Heart right ventricle (tissue), 16 donors: Measurements from ENCODE around the gene PPIG. TPM values are rescaled to one million over a fixed set of nuclear protein-coding genes. Genes with fewer than 3 reads are reported as not detected.
A peak's percentile ranks its signal among the peaks of the same experiment; 100 is the strongest.
"Not testable (repeated sequence)": the region's sequence is repeated elsewhere in the genome, so short reads cannot be mapped to it uniquely, and the experiment has no call there.

Source experiments
- ATAC-seq, 8 donors: fragments of 200-7000 bp; cut with Tn5 transposase; one replicate each; pipeline ENCODE4 v1.9.1; 2020; ENCODE audit warnings: mild to moderate bottlenecking in 8 of 8, moderate library complexity in 8 of 8, moderate number of reproducible peaks in 1 of 8
- DNase-seq, 2 donors: peaks; one replicate each; pipeline ENCODE4 v3.0.0-alpha.2; 2020
- H3K27ac ChIP-seq, 10 donors: fragments of 200-600 bp; sonication (generic) in 2 of 10; one replicate each; pipeline versions ENCODE4 v1.5.0 to v1.8.0; 2020 to 2022; ENCODE audit warnings: mild to moderate bottlenecking in 3 of 10
- H3K27me3 ChIP-seq, 7 donors: fragments of 200-600 bp; one replicate each; pipeline ENCODE4 v1.8.0; 2021 to 2022; ENCODE audit warnings: mild to moderate bottlenecking in 2 of 7
- H3K36me3 ChIP-seq, 9 donors: fragments of 200-600 bp; sonication (generic) in 1 of 9; one replicate each; pipeline versions ENCODE4 v1.5.0 to v1.8.0; 2020 to 2022; ENCODE audit warnings: mild to moderate bottlenecking in 2 of 9
- H3K4me1 ChIP-seq, 9 donors: fragments of 200-600 bp; sonication (generic) in 1 of 9; one replicate each; pipeline versions ENCODE4 v1.5.0 to v1.8.0; 2020 to 2022; ENCODE audit warnings: mild to moderate bottlenecking in 4 of 9
- H3K4me3 ChIP-seq, 10 donors: fragments of 200-600 bp; sonication (generic) in 2 of 10; one replicate each; pipeline versions ENCODE4 v1.5.0 to v1.8.0; 2020 to 2022; ENCODE audit warnings: mild to moderate bottlenecking in 7 of 10, moderate library complexity in 2 of 10
- H3K9me3 ChIP-seq, 11 donors: fragments of 200-600 bp in 10 of 11; sonication (generic) in 2 of 11; one replicate each; pipeline versions ENCODE4 v1.5.0 to v1.8.0; 2013 to 2022; ENCODE audit warnings: mild to moderate bottlenecking in 2 of 11, control low read depth in 1 of 11, moderate library complexity in 1 of 11
- WGBS, 2 donors: extraction: QIAGEN DNeasy Blood & Tissue Kit; methylation state at CpG; one replicate each; pipeline ENCODE4 v1.1.7; 2013; ENCODE audit warnings: inconsistent platforms in 1 of 2; 5-methylcytosine and 5-hydroxymethylcytosine counted together
- intact Hi-C, 10 donors: fragments of 100-400 bp; cut with DNase I; formaldehyde crosslinking; loops; one replicate each; pipeline versions ENCODE4 v1.11.1 to v1.14.2; 2022
- long read RNA-seq, 3 donors: library from polyadenylated mRNA; unstranded; transcript quantifications; one replicate each; pipeline ENCODE4 v2.0.0, GENCODE V29; 2020 to 2021
- polyA plus RNA-seq, 2 donors: library from polyadenylated mRNA; stranded (reverse); fragments of 200-250 nt; gene quantifications; one replicate each; pipeline ENCODE4 v1.2.3, GENCODE V29; 2013
- total RNA-seq, 10 donors: library from RNA; stranded (reverse); fragmentation: NEBNext Ultra II Directional in 3 of 10; extraction: Animal tissue kit (Norgen Biotek cat#: 25700) in 3 of 10; gene quantifications; one replicate each; pipeline versions ENCODE4 v1.2.1 to v1.2.4, GENCODE V29; 2021 to 2023
- TF ChIP-seq, protein P1 (sequence below), 9 donors: fragments of 200-600 bp; sonication (generic) in 2 of 9; IDR thresholded peaks; one replicate each; pipeline versions ENCODE4 v1.5.0 to v1.8.0; 2021 to 2022; ENCODE audit warnings: antibody characterized with exemption in 9 of 9, mild to moderate bottlenecking in 5 of 9, moderate library complexity in 1 of 9
- donor health status: Arrhythmogenic right ventricular cardiomyopathy.
- donor health status: ischemic (EF 13 %, LVEDD 7.1; RV severe dilation, severe dysfunction).
- donor health status: healthy with polysubstance abuse.
- donor health status: DM: no; HTN: yes; CAD: no.
- donor health status: DM: no; HTN: no; CAD: no.
- donor health status: ischemic (EF 25% LVEDD 6.9; RV normal size, moderate dysfunction).
- donor health status: ischemic (EF 25% LVEDD 5.7; RV mildly dilated, moderate dysfunction).
- donor health status: healthy.
- donor health status: DM: yes; HTN: yes; CAD: no.
- donor health status: Ischemic cardiomyopathy.
- donor health status: ischemic (EF 35%, LVEDD 5.7; RV mildly dilated, moderate dysfunction).
- donor health status: nonischemic (EF 11% LVEDD 7.7; RV severe dilation, severe dysfunction).
- donor health status: DM: yes; HTN: yes; CAD: no.
- donor health status: PGD.
- donor health status: ischemic (EF 29% LVEDD 5.4; RV normal size, mild dysfunction).
- donor health status: nonischemic (EF 23%, LVEDD 6.1; RV moderate dilation, normal function).

The PPIG gene
- total RNA-seq (10 to 100 TPM; 34.8 to 50.1 (median 40.9) TPM), polyA plus RNA-seq (10 to 100 TPM; 15.6 to 94.5 TPM)
- long read RNA-seq, donor 1, full-length matches to known transcripts, result 14 of 39 reads
- long read RNA-seq, donor 1, partial matches to known transcripts, result 20 of 39 reads
- long read RNA-seq, donor 1, other reads (novel, unspliced or antisense), result 5 of 39 reads
- long read RNA-seq, donor 2, transcript PPIG-203 (10 exons, 1,062 nt), result major isoform, 6 of 45 reads
- long read RNA-seq, donor 2, transcript PPIG-207 (14 exons, 2,498 nt), result minor isoform, 5 of 45 reads
- long read RNA-seq, donor 2, partial matches to known transcripts, result 29 of 45 reads
- long read RNA-seq, donor 2, other reads (novel, unspliced or antisense), result 4 of 45 reads
- long read RNA-seq, donor 3, full-length matches to known transcripts, result 7 of 30 reads
- long read RNA-seq, donor 3, partial matches to known transcripts, result 7 of 30 reads
- long read RNA-seq, donor 3, other reads (novel, unspliced or antisense), result 16 of 30 reads

DNA sequence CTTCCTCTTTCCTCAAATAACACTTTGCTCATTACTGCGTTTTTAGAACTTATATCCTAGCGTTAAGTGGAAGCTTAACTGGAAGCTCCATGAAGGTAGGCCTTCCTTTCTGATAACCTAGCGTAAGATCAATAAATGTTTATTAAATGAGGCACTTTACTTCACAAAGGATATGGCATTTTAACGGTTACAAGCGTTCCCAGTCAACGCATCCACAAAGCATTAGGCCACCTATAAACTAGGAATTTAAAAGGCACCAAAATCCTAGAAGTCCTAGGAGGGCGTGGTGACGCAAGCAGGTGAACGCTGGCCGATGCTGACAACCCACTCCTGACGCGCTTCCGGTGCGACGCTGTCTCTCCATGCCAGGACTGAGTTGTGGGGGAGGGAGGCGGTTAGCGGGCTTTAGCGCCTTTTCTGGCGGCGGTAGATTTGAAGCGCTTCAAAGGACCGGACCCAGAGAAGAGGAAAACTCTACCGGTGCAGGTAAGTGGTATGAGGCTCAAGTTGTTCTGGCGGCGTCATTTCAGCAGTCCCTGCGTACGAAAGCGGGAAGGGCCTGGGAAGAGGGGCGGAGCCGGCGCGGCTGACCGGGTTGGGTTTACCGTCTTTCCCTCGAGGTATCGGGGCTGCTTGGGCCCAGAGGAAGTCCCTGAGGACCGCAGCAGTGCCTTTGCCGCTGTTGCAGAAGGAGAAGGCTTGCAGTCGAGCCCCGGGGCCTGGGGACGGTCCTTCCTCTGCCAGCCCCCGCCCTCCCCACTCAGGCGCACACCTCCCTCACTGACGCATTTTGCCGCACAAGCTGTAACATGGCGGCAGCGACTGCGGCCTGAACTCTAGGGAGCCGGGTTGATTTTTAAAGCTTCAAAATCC, at the start of gene PPIG:
TSS of gene PPIG (plus strand) at position 347 of the 873 bp plus-strand sequence. CDS start 19,691 bp downstream, outside the sequence.
- ATAC-seq, result peak; percentile 96 to 99 (median 98)
- Histone ChIP-seq H3K4me3 (peak within 1 kb of the TSS; percentile 53 to 95 (median 84)), H3K4me1 (peaks cover 5 to 43% (median 25%) of the 10 kb centered on the region in 9 donors), H3K27ac (peak within 1 kb of the TSS; percentile 94 to 99 (median 98)), H3K9me3 (peaks cover 0 to 12% (median 0%) of the 10 kb centered on the region in 11 donors), H3K27me3 (no peaks in the 10 kb centered on the region), H3K36me3 (no peaks in the 10 kb centered on the region)
- intact Hi-C loops, result loop anchor here in 2 of 10 donors (5.0 to 10.0 kb wide), 2 partner anchors 111 to 213 kb away; partner anchors contain the start of genes CFAP210 (in 1 of the 2), PHOSPHO2 (in 1 of the 2) and SSB (in 1 of the 2)
- DNase-seq, result peak; percentile 88 to 91
- TF ChIP-seq, protein P1, sequence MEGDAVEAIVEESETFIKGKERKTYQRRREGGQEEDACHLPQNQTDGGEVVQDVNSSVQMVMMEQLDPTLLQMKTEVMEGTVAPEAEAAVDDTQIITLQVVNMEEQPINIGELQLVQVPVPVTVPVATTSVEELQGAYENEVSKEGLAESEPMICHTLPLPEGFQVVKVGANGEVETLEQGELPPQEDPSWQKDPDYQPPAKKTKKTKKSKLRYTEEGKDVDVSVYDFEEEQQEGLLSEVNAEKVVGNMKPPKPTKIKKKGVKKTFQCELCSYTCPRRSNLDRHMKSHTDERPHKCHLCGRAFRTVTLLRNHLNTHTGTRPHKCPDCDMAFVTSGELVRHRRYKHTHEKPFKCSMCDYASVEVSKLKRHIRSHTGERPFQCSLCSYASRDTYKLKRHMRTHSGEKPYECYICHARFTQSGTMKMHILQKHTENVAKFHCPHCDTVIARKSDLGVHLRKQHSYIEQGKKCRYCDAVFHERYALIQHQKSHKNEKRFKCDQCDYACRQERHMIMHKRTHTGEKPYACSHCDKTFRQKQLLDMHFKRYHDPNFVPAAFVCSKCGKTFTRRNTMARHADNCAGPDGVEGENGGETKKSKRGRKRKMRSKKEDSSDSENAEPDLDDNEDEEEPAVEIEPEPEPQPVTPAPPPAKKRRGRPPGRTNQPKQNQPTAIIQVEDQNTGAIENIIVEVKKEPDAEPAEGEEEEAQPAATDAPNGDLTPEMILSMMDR (IDR thresholded peaks at IDR 0.05), result no peak
- WGBS, 2 donors, result 5% methylated on average over 49 of the region's 49 CpGs

DNA sequence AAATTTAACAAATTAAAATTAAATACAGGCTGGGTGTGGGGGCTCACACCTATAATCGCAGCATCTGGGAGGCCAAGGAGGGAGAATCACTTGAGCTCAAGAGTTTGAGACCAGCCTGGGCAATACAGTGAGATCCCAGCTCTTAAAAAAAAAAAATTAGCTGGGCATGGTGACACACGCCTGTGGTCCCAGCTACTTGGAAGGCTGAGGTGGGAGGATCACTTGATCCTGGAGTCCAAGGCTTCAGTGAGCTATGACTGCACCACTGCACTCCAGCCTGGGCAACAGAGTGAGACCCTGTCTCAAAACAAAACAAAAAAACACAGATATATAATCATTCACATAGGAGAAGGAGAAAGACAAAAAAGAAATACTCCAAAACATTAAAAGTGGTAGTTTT, 44.7 kb upstream of the PPIG start:
- intact Hi-C loops, result loop anchor here in 1 of 10 donors (10.0 kb wide), 1 partner anchor 385 kb away; no protein-coding TSS in a partner anchor
- Histone ChIP-seq H3K4me1 (peaks cover 0 to 17% (median 0%) of the 10 kb centered on the region in 9 donors), H3K36me3 (peaks cover 0 to 90% (median 18%) of the 10 kb centered on the region in 9 donors)
- H3K4me3 ChIP-seq, H3K9me3 ChIP-seq, H3K27ac ChIP-seq, H3K27me3 ChIP-seq, ATAC-seq, DNase-seq: not testable (repeated sequence)
- 95 to 98% methylated on average over 2 of the region's 2 CpGs for WGBS, 2 donors

GRCh38 chr2:169540146-169540545, 44.0 kb upstream of the PPIG start:
- peaks cover 0 to 17% (median 0%) of the 10 kb centered on the region in 9 donors for H3K4me1 ChIP-seq
- no peaks in the 10 kb centered on the region for H3K27me3 ChIP-seq
- 40 to 49% methylated on average over 2 of the region's 2 CpGs for WGBS, 2 donors
- H3K4me3 ChIP-seq, result no peak overlapping the region
- intact Hi-C loops, result no loop called here
- no peaks in the 10 kb centered on the region for H3K9me3 ChIP-seq
- DNase-seq (no peak), ATAC-seq (no peak)
- TF ChIP-seq, protein P1 (IDR thresholded peaks at IDR 0.05), result no peak
- no peak overlapping the region for H3K27ac ChIP-seq
- peaks cover 0 to 92% (median 12%) of the 10 kb centered on the region in 9 donors for H3K36me3 ChIP-seq

DNA sequence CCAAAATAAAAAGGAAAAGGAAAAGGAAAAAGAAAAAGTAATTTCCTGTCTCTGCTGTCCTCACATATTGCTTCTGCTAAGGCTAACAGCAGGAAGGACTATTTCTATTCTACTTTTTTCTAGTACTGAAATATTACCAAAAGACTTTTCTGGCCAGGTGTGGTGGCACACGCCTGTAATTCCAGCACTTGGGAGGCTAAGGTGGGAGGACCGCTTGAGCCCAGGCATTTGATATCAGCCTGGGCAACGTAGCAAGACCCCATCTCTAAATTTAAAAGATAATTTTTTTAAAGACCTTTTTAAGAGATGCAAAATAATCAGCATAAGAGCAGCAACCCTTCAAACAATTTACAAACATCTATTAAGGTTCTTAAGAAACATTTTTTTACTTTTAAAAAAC, 41.7 kb upstream of the PPIG start:
- H3K4me3 ChIP-seq, result no peak overlapping the region
- WGBS, 2 donors, result 92 to 94% methylated on average over 3 of the region's 3 CpGs
- no peaks in the 10 kb centered on the region for H3K9me3 ChIP-seq
- TF ChIP-seq, protein P1 (IDR thresholded peaks at IDR 0.05), result no peak
- peaks cover 0 to 92% (median 15%) of the 10 kb centered on the region in 9 donors for H3K36me3 ChIP-seq
- DNase-seq (no peak), ATAC-seq (no peak)
- intact Hi-C loops, result no loop called here
- no peak overlapping the region for H3K27ac ChIP-seq
- H3K4me1 ChIP-seq, result peaks cover 0 to 17% (median 0%) of the 10 kb centered on the region in 9 donors
- H3K27me3 ChIP-seq, result no peaks in the 10 kb centered on the region
